Measurements from ENCODE around the gene FXYD3.

Gene FXYD3

GRCh38 chr19:35162471-35163326, 47.1 kb downstream of the FXYD3 start:
- no peak for DNase-seq (ENCODE audit: low read depth)

GRCh38 chr19:35164418-35164817, 48.8 kb downstream of the FXYD3 start:
- DNase-seq (ENCODE audit: low read depth): no peak

GRCh38 chr19:35165200-35166058, 49.8 kb downstream of the FXYD3 start:
- no peak for DNase-seq (ENCODE audit: low read depth)

GRCh38 chr19:35166100-35167063, 50.8 kb downstream of the FXYD3 start:
- DNase-seq (ENCODE audit: low read depth): no peak

GRCh38 chr19:35167251-35168119, 51.9 kb downstream of the FXYD3 start:
- DNase-seq (ENCODE audit: low read depth): no peak

- DNase-seq (ENCODE audit: low read depth): no peak
These were observed 52.6 kb downstream of the FXYD3 start for GRCh38 chr19:35168196-35168595.

- DNase-seq (ENCODE audit: low read depth): no peak
These were observed 53.8 kb downstream of the FXYD3 start for GRCh38 chr19:35169221-35169995.

GRCh38 chr19:35170359-35171061, 54.9 kb downstream of the FXYD3 start:
- DNase-seq (ENCODE audit: low read depth): no peak

- no peak for DNase-seq (ENCODE audit: low read depth)
These were observed 56.1 kb downstream of the FXYD3 start for GRCh38 chr19:35171730-35172129.
